ENCODE results near the gene APOBEC3B. TPM values are rescaled to one million over a fixed set of nuclear protein-coding genes. Genes with fewer than 3 reads are reported as not detected.

APOBEC3B gene
- total and polyA plus RNA-seq, 12 donors: 0.29 to 6.4 (median 1.2) TPM

DNA sequence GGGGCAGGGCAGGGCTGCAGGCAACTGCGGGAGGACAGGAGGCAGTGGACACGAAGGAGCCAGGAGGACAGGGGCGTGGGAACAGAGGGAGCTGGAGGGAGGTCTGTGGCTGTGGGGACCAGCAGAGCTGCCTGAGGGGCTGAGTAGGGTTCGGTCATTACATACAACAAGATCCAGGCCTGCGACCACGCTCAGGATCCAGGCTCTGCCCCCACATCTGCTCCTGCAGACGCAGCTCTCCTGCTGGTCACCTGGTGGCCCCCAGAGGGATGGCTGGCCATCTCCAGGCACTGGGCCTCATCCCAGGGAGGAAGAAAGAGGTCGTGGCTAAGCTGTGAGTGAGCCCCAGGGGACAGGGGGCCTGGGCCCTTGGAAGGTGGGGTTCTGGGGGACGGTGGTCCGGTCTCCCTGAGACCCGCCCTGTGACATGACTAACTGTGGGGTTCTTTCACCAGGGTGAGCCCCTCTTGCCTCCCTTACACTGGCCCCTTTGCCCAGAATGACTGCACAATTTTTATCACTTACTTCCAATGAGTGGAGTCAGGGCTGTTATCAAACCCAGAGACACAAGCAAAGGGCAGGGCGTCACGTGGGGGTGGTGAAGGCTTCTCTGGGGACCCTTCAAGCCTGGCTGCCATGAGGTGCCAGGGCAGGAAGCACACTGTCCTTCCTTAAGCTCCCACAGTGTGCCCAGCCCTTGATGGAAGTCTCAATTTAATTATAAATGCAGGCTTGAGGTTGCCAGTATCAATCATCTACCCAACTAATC, 31.4 kb upstream of the APOBEC3B start:
- ATAC-seq: no peak
- Histone ChIP-seq H3K4me3 (no peak overlapping the region), H3K27ac (no peak overlapping the region), H3K9me3 (no peaks in the 10 kb centered on the region), H3K36me3 (no peaks in the 10 kb centered on the region), H3K27me3 (peaks cover 0 to 21% (median 6%) of the 10 kb centered on the region in 7 donors), H3K4me1 (peaks cover 0 to 50% (median 0%) of the 10 kb centered on the region in 9 donors)
- TF ChIP-seq CTCF (IDR thresholded peaks at IDR 0.05): no peak
- intact Hi-C loops (cut with DNase I): no loop called here
- no peak for DNase-seq
- WGBS, 2 donors: 69 to 73% methylated on average over 13 of the region's 13 CpGs

- 70 to 73% methylated on average over 2 of the region's 2 CpGs for WGBS, 2 donors
- Histone ChIP-seq H3K27me3 (peaks cover 0 to 16% (median 6%) of the 10 kb centered on the region in 7 donors), H3K27ac (peak overlapping the region in 2 of 10 donors; percentile 73 to 89), H3K4me1 (peaks cover 0 to 46% (median 0%) of the 10 kb centered on the region in 9 donors), H3K9me3 (no peaks in the 10 kb centered on the region), H3K36me3 (no peaks in the 10 kb centered on the region), H3K4me3 (no peak overlapping the region)
- no peak for DNase-seq
- ATAC-seq: no peak
- intact Hi-C loops (cut with DNase I): no loop called here
- TF ChIP-seq CTCF (IDR thresholded peaks at IDR 0.05): no peak
Measured at GRCh38 chr22:38951734-38952133, 30.4 kb upstream of the APOBEC3B start.

- intact Hi-C loops (cut with DNase I): no loop called here
- WGBS, 2 donors: 84 to 86% methylated on average over 12 of the region's 12 CpGs
- no peak for TF ChIP-seq CTCF (IDR thresholded peaks at IDR 0.05)
- no peaks in the 10 kb centered on the region for H3K9me3 ChIP-seq
- DNase-seq (no peak), ATAC-seq (no peak)
- H3K4me1 ChIP-seq: peaks cover 0 to 47% (median 0%) of the 10 kb centered on the region in 9 donors
- H3K27ac ChIP-seq: peak overlapping the region in 2 of 10 donors; percentile 73 to 89
- H3K4me3 ChIP-seq: peak overlapping the region in 1 of 10 donors; percentile 29
- no peaks in the 10 kb centered on the region for H3K36me3 ChIP-seq
- H3K27me3 ChIP-seq: peaks cover 0 to 11% (median 4%) of the 10 kb centered on the region in 7 donors
Measured at GRCh38 chr22:38952281-38952993, 29.7 kb upstream of the APOBEC3B start.

GRCh38 chr22:38953091-38953490, 29.1 kb upstream of the APOBEC3B start:
- peaks cover 0 to 51% (median 0%) of the 10 kb centered on the region in 9 donors for H3K4me1 ChIP-seq
- WGBS, 2 donors: 81 to 85% methylated on average over 8 of the region's 8 CpGs
- H3K27me3 ChIP-seq: peaks cover 0 to 7% (median under 1%) of the 10 kb centered on the region in 7 donors
- peak overlapping the region in 1 of 10 donors; percentile 29 for H3K4me3 ChIP-seq
- H3K36me3 ChIP-seq: no peaks in the 10 kb centered on the region
- H3K9me3 ChIP-seq: no peaks in the 10 kb centered on the region
- ATAC-seq (no peak), DNase-seq (no peak)
- intact Hi-C loops (cut with DNase I): no loop called here
- H3K27ac ChIP-seq: peak overlapping the region in 2 of 10 donors; percentile 73 to 89
- no peak for TF ChIP-seq CTCF (IDR thresholded peaks at IDR 0.05)

Data from heart right ventricle (tissue), 16 donors.